HEK293 (cell line): ENCODE measurements around the gene ZNF609.
A peak's percentile ranks its signal among the peaks of the same experiment; 100 is the strongest.

Experiments
- CTCF ChIA-PET: fragments of 350-600 bp; formaldehyde crosslinking; extraction: SDS; loops from one replicate; lab custom pipeline; 2021; ENCODE audit warnings: antibody characterized with exemption; lab: Yijun Ruan, JAX
- POLR2A ChIA-PET: fragments of 300-600 bp; formaldehyde crosslinking; extraction: SDS; loops from one replicate; lab custom pipeline; 2020; ENCODE audit warnings: antibody characterized with exemption, inconsistent platforms; lab: Yijun Ruan, JAX
- H3K27ac ChIP-seq: fragments of 200-500 bp; sonication (Bioruptor generic); 2 replicates; pipeline ENCODE4 v1.5.1; 2014; ENCODE audit warnings: low read depth, low read length, control low read depth, inconsistent platforms; ENCODE audit errors: extremely low read depth
- H3K36me3 ChIP-seq, 2 experiments: fragments of 200-500 bp in 1 of 2; sonication (Bioruptor generic) in 1 of 2; 1 replicate in 1 of 2; 2 replicates in 1 of 2; pipeline ENCODE4 v1.5.1; 2014 to 2017; ENCODE audit warnings: inconsistent platforms in 2 of 2, low read length in 2 of 2; ENCODE audit not compliant: control insufficient read depth in 2 of 2, insufficient read depth in 1 of 2
- H3K4me1 ChIP-seq: fragments of 200-500 bp; sonication (Bioruptor generic); 2 replicates; pipeline ENCODE4 v1.5.1; 2014; ENCODE audit warnings: mild to moderate bottlenecking, low read length, inconsistent platforms; ENCODE audit not compliant: control insufficient read depth, insufficient read depth
- H3K4me3 ChIP-seq: 2 replicates; pipeline ENCODE4 v1.5.1; 2011; ENCODE audit warnings: low read depth, mild to moderate bottlenecking, control low read depth, low read length, moderate library complexity
- H3K9me3 ChIP-seq: fragments of 200-500 bp; sonication (Bioruptor generic); 2 replicates; pipeline ENCODE4 v1.5.1; 2014; ENCODE audit warnings: low read depth, low read length, inconsistent platforms; ENCODE audit not compliant: control insufficient read depth, insufficient read depth
- AEBP2 ChIP-seq: fragments of 450-650 bp; formaldehyde crosslinking; IDR thresholded peaks from 2 replicates; pipeline ENCODE4 v1.5.1; 2016; ENCODE audit warnings: missing biosample characterization, missing genetic modification characterization, borderline replicate concordance
- GLI4 ChIP-seq: fragments of 450-650 bp; formaldehyde crosslinking; IDR thresholded peaks from 2 replicates; pipeline ENCODE4 v1.5.1; 2016; ENCODE audit warnings: missing biosample characterization, missing genetic modification characterization
- HIC1 ChIP-seq: fragments of 450-650 bp; formaldehyde crosslinking; IDR thresholded peaks from 2 replicates; pipeline ENCODE4 v1.5.1; 2016; ENCODE audit warnings: missing biosample characterization, missing genetic modification characterization
- PRDM10 ChIP-seq: fragments of 450-650 bp; formaldehyde crosslinking; IDR thresholded peaks from 2 replicates; pipeline ENCODE4 v1.5.1; 2016; ENCODE audit warnings: missing biosample characterization, missing genetic modification characterization
- SCRT1 ChIP-seq: fragments of 450-650 bp; formaldehyde crosslinking; IDR thresholded peaks from 2 replicates; pipeline ENCODE4 v1.5.1; 2016; ENCODE audit warnings: missing biosample characterization, missing genetic modification characterization, borderline replicate concordance
- SP3 ChIP-seq: fragments of 450-650 bp; formaldehyde crosslinking; IDR thresholded peaks from 2 replicates; pipeline ENCODE4 v1.5.1; 2016; ENCODE audit warnings: missing biosample characterization, missing genetic modification characterization
- ZBTB11 ChIP-seq: fragments of 450-650 bp; formaldehyde crosslinking; conservative IDR thresholded peaks from 2 replicates; pipeline ENCODE4 v1.5.1; 2016; ENCODE audit warnings: low read depth, missing biosample characterization, missing genetic modification characterization
- ZBTB17 ChIP-seq: fragments of 450-650 bp; formaldehyde crosslinking; IDR thresholded peaks from 2 replicates; pipeline ENCODE4 v1.5.1; 2016; ENCODE audit warnings: missing biosample characterization, missing genetic modification characterization
- ZNF10 ChIP-seq: fragments of 450-650 bp; formaldehyde crosslinking; IDR thresholded peaks from 2 replicates; pipeline ENCODE4 v1.5.1; 2017; ENCODE audit warnings: missing biosample characterization, missing genetic modification characterization
- ZNF121 ChIP-seq: fragments of 450-650 bp; formaldehyde crosslinking; IDR thresholded peaks from 2 replicates; pipeline ENCODE4 v1.5.1; 2016; ENCODE audit warnings: missing biosample characterization, missing genetic modification characterization
- ZNF146 ChIP-seq: fragments of 450-650 bp; formaldehyde crosslinking; IDR thresholded peaks from 2 replicates; pipeline ENCODE4 v1.5.1; 2016; ENCODE audit warnings: missing biosample characterization, missing genetic modification characterization
- ZNF292 ChIP-seq: fragments of 450-650 bp; formaldehyde crosslinking; IDR thresholded peaks from 2 replicates; pipeline ENCODE4 v1.5.1; 2016; ENCODE audit warnings: low read depth, missing biosample characterization, missing genetic modification characterization, borderline replicate concordance
- ZNF404 ChIP-seq: fragments of 450-650 bp; formaldehyde crosslinking; IDR thresholded peaks from 2 replicates; pipeline ENCODE4 v1.5.1; 2017; ENCODE audit warnings: missing biosample characterization, missing genetic modification characterization
- ZNF830 ChIP-seq: fragments of 450-650 bp; IDR thresholded peaks from 2 replicates; pipeline ENCODE4 v1.5.0; 2018; ENCODE audit warnings: missing biosample characterization, missing genetic modification characterization, low read depth, mild to moderate bottlenecking, moderate library complexity

ZNF609 gene

GRCh38 chr15:64507845-64508244 is 47.5 kb downstream of the ZNF609 start (continued):
- TF ChIP-seq SCRT1 (tag by site-specific recombination): no peak
- TF ChIP-seq ZNF146 (tag by site-specific recombination): no peak
- no peak for TF ChIP-seq HIC1
- no peak for TF ChIP-seq GLI4 (tag by site-specific recombination)
- no peak for TF ChIP-seq PRDM10 (tag by site-specific recombination)
- no peak for TF ChIP-seq SP3 (tag by site-specific recombination)
- TF ChIP-seq ZBTB11 (tag by site-specific recombination): no peak

- no peaks in the 10 kb centered on the region for H3K4me1 ChIP-seq
- H3K4me3 ChIP-seq: no peak overlapping the region
- H3K9me3 ChIP-seq: no peaks in the 10 kb centered on the region
- no peak overlapping the region for H3K27ac ChIP-seq
- H3K36me3 ChIP-seq: no peaks in the 10 kb centered on the region; a peak in 1 of 3 replicates
- CTCF ChIA-PET: interaction anchor here (0.5 kb wide), 1 partner anchor 636 kb away, joined by 3 read pairs; no protein-coding TSS in a partner anchor
- POLR2A ChIA-PET: no interaction called here
- TF ChIP-seq ZNF830 (tag by site-specific recombination): no peak
- TF ChIP-seq ZBTB17: no peak
- peak; percentile 59; the same call in 1 of the 2 replicates for TF ChIP-seq ZNF121 (tag by site-specific recombination)
- TF ChIP-seq ZNF10: no peak
- TF ChIP-seq ZNF292 (tag by site-specific recombination): no peak
- TF ChIP-seq ZNF404: no peak
- no peak for TF ChIP-seq AEBP2 (tag by site-specific recombination)
These were observed 53.4 kb downstream of the ZNF609 start for GRCh38 chr15:64513823-64514222.
